Measurements from ENCODE around the gene GRM3.

Gene GRM3

DNA sequence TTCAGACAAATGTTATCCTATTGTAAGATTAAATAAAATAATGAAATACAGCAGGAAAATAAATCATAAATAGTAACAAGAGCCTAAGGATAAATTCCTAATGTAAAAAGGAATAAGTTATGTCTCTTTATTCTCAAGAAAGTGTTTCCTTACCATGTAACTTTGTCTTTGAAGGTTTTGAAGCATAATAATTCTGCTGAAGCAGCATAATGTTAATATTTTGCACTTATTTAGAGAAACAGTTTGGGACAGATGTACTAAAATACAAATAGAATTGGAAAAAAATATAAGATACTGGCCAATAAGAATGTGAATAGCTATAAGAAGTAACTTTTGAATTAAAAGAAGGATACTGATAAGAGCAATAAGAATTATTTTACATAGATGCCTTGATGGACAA lies 45.7 kb downstream of the GRM3 start:
- DNase-seq (ENCODE audit: low read depth in 1 of 2, low spot score in 1 of 2) = no peak

DNA sequence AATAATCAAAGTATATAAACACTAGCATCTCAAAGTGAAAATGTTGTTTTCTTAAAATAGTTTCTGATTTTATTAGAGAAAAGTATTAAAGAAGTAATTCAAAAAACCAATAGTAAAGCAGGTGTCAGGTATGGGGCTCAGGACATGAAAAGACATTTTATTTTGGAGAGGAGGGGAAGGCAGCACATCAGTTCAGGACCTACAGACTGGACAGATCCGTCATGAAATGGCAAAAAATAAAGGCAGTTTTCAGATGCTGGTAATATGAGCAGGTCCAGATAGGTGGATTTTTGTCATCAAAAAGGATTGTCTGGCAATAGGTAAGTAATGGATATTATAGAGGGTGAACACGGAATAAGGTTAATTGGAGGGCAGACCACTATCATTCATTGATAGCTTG lies 49.0 kb downstream of the GRM3 start:
- no peak for DNase-seq (ENCODE audit: low read depth in 1 of 2, low spot score in 1 of 2)

DNA sequence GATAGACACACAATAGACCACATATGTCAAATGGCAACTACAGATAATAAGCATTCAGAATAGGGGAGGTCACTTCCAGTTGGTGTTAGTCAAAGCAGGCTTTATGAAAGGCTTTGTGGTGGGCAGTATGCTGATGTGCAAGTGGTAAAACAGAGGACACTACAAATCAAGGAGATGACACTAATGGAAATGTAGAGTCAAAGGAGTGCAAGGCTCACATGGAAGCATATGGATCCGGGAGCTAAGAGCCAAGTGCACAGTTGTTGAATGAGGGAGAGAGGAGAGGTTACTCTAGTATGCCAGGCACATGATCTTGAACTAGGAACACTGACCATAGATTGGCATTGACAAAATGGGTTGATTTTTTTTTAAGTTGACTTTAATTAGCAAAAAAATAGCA lies 62.7 kb downstream of the GRM3 start:
- no peak for DNase-seq (ENCODE audit: low read depth in 1 of 2, low spot score in 1 of 2)

DNA sequence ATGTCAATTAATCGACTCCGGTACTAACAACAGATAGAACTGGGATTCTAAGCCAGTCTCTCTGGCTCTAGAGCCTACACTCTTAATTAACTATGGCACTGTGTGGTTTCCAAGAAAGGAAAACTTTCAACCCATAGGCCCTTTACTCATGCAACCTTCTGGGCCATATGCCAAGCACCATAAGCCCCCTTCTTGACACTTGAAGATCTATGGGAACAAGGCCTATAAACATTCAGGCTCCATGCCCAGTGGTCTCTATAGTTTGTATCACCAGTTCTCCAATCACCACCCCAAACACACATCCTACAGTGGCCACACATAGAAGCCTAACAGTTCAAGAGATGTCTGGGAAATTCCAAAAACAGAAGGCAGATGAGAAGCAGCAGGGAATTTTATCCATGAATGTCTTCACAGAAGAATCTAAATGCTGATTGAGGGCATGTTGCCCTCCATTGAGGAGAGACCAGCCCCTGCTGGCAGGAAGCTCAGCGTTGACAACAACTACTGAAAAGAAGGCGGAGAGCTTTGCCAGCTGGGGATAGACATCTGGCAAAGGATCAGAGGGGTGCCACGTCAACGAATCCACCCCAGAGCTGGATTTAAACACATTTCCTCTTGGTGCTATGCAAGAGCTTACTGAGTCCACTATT lies 64.4 kb downstream of the GRM3 start:
- no peak for DNase-seq (ENCODE audit: low read depth in 1 of 2, low spot score in 1 of 2)

DNA sequence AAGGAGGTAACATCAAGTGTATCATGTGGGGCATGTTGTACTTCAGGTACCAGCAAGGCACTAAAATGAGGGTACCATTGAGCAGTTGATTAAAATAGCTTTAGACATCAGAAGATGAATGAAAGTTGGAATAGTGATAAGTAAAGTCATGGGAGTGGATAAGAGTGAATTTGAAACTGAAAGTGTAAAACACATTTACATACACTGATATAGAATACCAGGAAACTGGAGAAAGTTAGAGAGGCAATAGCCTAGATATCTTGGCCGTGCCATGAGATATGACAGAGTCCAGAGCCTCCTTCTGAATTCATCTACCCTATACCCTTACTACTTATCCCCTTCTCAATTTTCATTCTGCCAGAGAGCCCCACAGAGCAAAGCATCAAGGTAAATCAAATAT lies 76.6 kb downstream of the GRM3 start:
- no peak for DNase-seq (ENCODE audit: low read depth in 1 of 2, low spot score in 1 of 2)

DNA sequence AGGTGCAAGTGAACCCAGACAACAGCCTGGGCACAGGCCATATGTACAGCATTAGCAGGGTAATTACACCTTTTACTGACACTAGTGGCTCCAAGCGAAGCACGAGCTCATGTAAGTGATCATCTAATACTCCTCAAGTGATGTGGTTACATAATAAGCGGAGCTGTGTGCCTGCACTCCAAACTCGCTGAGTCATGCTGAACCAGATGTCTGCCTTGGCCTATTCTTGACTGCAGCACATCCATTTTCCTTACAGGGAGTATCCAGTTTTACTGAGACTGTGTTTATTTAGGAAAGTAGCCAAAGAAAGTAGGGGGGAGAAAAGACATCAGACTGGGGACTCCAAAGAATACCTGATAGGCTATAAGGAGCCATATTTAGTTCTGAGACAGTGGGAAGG lies 90.1 kb downstream of the GRM3 start:
- no peak for DNase-seq (ENCODE audit: low read depth in 1 of 2, low spot score in 1 of 2)

DNA sequence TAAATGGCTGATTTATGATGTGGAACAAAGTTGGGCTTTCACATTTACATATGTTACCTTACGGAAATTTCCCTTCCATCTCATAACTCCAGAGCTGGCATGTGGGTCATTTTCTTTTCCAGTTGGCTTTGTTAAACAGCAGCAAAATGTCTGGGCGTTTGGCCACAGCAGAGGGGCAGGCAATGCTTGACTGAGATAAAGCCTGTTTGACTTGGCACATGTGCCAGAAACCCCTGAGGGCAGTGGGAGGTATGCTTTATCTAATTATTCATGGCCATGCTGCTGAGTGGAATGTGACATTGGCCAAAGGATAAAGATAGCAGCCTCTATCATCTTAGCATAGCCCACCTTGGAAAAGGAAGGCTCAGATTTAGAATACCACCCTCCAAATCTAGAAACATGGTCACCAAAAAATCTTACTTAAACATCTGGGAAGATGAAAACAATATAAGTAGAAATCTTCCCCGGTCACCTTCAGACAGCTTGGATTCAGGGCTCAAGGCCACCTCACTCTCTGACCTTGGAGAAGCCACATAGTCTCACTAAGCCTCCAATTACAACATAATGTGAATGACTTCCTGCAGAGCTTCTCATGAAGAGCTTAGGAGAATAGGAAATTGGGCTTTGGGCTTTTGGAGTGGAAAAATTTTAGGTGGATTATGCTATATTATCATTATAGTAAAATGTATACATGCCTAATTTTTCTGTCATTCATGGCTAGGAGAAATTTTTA lies 101.5 kb downstream of the GRM3 start:
- no peak for DNase-seq (ENCODE audit: low read depth in 1 of 2, low spot score in 1 of 2)

DNA sequence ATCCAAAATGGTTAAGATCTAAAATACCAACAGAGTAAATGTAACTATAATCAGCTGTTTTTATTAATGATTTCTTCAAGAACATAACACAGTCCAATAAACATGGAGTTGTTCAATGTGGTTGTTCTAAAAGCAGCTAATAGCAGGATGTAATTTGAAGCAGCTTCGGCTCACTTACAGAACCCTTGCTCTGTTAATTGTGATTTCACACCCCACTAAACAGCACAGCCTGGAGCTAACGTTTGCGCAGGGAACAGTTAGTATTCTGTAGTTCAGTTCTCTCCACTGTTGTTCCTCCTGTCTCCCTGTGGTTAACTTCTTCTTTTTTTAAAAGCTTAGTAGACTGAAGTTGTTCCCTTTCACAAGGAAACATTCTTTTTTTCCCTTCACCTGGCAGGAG lies 104.0 kb downstream of the GRM3 start:
- DNase-seq (ENCODE audit: low read depth in 1 of 2, low spot score in 1 of 2) = no peak

DNA sequence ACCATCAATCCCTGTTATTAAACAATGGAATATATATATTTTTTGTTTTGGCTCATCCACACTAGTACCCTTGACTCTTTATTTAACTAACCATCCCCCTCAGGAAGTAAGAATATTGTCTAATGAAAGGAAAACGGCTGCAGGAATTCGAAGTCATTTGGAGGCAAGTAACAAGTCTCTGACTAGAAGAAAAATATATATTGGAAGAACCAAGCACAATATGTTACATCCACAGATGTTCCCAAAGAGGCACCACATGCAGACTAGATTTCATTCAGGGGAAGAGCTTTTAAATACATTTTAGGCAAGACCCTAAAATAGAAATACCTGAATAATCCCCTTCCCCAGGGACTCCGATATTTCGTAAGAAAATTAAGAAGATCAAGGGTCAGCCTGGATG lies 104.5 kb downstream of the GRM3 start:
- DNase-seq (ENCODE audit: low read depth in 1 of 2, low spot score in 1 of 2) = no peak

DNA sequence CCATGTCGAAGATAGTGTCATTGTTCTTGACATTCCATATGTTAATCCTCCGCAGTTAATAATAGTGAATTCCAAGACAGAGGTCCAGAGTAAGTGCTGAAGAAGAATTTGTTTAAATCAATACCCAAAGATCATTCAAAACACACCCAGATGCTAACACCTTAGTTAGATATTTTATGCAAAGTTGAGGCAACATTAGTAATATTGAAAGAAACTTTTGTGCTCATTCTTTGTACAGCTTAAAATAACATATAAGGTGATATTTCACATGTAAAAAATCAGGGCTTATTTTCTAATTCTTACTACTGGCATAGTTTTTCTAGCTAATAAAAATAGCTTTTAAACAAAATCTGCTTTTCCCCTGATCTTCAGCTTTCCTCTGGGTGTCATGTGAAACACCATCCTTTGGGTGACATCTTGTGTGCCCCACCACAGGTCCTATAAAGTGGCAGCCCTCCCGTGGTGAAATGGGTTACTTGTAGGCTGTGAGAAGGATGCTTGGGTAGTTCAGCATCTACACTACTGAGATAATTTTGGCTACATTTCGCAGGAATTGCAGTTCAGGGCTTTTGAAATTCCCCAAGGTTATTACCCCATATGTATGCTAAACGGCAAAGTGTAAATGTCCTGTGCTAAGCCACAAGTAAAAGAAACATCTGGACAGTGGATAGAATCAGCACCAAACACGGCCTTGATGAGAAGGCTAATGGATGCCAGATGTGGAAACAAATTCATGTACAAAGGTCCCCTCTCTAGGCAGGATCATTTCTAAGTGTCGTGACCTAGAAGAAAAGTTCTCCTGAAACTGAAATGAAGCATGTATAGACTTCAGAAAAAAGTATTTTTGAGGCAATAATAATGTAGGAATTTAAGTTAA lies 105.4 kb downstream of the GRM3 start:
- DNase-seq (ENCODE audit: low read depth in 1 of 2, low spot score in 1 of 2) = no peak

DNA sequence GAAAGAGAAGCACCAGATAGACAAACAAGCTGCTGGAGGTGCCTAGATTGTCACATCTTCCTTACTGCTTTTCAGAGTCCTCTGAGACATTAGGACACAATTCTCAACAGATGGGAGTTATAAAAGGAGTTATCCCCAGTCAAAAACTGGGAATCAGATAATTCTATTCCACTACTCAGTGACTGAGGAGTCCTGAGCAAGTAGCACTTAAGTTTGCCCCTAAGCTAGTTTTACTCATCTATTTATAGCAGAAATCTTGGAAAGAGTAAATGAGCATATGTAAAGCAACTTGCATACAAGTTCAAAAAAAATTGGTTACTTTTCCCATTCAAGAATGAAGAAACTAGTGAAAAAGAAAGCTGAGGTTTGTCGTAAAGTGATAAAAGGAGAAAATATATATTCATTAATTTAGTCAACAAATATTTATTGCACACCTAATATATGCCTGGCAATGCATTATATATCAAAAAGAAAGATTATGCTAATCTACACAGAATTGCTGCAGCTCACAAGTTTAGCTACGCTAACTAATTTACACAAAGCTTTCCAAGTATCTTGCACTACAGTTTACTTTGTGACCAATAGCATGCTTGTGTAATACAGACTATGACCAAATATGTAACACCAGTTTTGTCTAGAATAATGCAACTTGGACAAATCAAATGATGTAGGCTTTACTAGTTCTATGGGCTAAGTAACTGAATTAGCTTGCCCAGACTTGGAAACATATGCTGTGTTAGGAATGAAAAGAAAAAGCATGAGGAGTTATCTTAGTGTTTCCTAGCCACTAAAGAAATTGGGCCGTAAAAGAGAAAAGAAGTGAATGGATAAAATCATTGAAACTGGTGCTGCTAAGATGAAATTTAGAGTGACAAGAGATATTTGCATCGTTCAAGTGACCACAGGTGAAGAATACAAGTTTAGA lies 106.3 kb downstream of the GRM3 start:
- DNase-seq (ENCODE audit: low read depth in 1 of 2, low spot score in 1 of 2) = no peak

DNA sequence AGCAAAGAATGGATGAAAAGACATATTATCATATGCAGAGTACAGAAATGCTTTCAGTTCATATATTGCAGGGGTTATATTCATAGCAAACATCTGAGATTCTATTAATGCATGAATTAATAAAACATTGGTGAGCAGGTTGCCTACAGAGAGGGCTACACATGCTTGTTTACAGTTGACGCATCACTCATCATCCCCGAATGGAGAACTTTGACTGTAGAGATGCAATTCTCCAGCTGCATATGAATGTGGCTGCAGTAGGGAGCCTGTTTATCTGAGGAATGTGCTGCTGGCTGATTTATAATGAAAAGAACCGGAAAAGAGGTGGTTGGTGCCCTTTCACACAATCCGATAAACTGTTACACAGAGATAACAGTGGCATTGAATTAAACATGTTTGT lies 116.5 kb downstream of the GRM3 start:
- no peak for DNase-seq (ENCODE audit: low read depth in 1 of 2, low spot score in 1 of 2)

DNA sequence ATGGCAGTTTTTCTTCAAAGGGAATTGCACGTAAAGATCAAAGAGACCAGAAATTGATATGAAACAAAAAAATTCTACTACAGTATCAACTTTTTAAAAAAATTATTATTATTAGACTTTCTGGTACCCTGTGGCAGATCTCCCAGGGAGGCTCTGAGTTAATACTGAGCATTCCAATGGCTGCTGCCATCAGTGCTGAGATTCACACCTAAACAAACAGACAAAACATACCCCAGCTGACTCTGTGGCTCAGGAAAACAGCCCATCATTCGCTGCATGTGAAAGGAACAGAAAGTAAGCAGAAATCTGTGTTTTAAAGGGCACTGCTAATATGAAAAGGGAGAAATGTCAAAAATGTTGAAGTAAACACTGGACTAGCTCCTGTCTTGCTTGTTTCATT lies 118.4 kb downstream of the GRM3 start:
- DNase-seq (ENCODE audit: low read depth in 1 of 2, low spot score in 1 of 2) = no peak

DNA sequence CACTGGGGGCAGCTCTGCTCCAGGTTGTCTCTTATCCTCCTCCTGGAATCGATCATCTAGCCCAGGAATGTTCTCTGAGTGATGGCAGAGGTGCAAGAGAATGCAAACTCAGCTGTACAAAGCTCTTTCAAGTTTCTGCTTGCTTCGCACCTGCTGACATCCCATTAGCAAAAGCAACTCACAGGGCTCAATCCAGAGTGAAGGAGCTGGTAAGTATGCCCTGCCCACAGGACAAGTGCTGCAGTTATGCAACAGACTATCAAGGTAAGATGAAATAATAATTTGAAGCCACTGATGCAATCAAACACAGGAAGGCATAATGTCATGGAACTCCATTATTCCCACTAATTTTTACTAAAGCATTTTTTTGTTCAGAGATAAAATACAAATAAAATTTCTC lies 122.2 kb downstream of the GRM3 start:
- DNase-seq (ENCODE audit: low read depth in 1 of 2, low spot score in 1 of 2) = no peak

DNA sequence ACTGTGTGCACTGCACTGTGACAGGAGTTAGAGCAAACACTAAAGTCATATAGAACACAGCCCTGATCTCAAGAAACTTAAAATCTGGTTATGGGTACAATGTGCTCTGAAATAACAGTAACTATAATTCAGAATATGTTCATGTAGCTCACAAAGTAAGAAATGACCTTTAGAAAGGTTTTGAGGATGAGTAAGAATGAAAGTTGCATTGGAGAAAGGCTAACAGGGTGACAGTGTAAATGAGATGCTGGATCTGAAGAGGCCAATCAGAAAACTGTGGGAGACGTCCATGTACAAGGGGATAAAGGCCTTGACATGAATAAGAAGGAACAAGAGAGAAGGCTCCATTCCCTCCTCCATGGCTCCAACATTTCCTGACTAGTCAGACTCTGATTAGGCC lies 124.7 kb downstream of the GRM3 start:
- DNase-seq (ENCODE audit: low read depth in 1 of 2, low spot score in 1 of 2) = no peak

DNA sequence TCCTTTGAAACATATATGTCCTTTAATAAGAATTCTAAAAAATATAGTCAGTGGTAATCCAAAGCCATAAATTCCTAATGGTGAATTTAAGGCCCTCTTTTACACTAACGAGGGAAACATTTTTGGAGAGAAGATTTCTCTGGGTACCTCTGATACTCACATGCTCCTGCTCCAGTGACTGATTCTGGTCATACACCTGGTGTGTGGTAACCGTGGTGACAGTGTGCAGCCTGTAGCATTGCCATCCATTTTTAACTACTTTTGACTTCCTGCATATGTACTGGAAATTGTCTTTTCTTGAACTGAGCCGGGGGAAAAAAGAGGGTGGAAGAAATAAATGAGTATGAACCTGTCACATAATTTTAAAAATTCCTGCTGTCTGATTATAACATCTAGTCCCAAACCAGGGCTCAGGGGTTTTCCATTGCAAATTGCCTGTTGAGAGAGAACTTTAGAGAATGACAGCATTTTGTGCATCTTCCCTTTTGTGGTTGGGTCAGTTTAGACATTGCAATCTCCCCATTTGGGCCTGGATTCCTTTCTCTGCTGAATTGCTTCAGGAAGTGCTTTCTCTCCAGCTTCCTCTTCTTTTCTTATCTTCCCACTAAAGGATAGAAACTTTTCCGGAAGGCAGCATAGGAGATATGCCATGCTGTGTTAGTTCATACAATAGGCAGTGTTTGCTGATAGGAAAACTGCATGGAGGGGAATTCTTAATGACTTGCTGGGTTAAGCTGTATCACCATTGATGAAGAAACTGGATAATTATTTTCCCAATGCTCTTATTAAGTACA lies 125.5 kb downstream of the GRM3 start:
- no peak for DNase-seq (ENCODE audit: low read depth in 1 of 2, low spot score in 1 of 2)

DNA sequence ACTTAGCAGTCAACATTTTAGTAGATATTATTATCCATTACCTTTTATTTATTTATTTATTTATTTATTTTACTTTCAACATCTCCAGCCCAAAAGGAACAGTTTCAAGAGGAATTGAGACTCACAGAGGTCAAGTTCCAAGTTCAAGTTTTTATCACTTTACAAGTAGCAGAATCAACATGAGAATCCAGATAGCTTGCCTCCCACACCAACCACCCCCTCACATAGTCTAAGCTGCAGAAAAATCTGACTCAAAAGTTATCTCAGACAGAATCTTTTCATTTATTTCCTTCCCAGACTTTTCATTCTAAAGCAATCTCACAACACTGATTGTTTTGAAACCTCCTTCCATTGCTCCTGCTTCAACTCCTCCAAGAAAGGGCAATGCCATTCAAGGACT lies 129.6 kb downstream of the GRM3 start:
- DNase-seq (ENCODE audit: low read depth in 1 of 2, low spot score in 1 of 2) = no peak

DNA sequence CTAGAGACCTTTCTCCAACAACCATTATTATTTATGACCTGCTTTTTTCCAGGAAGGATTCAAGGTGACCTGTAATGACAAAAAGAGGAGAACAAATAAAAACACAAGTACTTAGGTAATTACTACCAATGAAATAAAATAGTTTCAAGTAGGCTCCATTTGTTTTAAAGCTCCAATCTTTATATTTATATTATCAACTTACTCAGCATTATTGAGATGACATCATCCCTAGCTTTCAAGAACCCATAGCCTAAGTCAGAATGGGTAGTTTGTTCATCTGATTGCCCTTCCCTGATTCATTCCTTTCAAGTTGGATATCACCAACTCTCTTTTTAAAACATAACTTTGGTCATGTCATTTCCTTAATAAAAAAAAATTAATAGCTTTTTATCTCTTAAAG lies 131.5 kb downstream of the GRM3 start:
- no peak for DNase-seq (ENCODE audit: low read depth in 1 of 2, low spot score in 1 of 2)

DNA sequence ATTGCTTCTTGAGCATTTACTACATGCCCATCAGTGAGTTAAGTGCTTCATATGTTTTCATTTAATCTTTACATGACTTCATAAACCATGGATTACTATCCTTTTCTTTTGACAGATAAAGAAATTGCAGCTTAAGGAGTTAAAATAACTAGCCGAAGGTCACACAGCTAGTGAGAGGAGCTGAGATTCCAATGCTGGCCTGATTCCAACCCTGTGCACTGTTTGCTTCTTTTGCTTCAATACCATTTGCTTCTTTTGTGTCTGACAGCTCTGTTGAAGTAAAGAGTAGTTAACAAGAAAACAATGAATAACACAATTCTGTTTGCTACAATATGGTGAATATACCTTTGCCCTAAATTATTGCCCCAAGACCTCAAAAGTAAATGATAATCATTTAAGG lies 132.4 kb downstream of the GRM3 start:
- no peak for DNase-seq (ENCODE audit: low read depth in 1 of 2, low spot score in 1 of 2)

DNA sequence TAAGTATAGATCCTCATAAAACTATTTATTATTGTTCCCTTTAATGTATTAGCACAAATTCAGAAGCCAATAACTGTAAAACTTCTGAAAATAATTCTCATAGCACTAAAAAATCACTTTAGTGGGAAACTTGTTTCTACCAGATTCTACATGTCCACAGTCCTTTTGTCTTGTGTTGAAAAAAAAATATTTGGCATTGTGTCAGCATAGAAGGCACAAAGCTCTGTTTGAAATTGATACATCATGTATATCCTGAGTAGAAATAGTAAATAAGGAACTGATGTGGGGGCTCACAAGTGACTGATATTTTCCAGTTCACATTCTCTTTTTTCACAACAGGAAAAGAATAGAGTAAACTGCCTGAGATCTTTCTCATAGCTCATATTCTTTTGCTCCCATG lies 134.6 kb downstream of the GRM3 start:
- DNase-seq (ENCODE audit: low read depth in 1 of 2, low spot score in 1 of 2) = no peak

Data from activated T-helper 1 cell treated with anti-CD3 and anti-CD28 coated beads, Interleukin-2, amount 50 U/mL, for 16 hours (primary cell).